NCI-H187 (cell line): ENCODE results near the gene RCVRN.

Source experiments
- DNase-seq, 2 experiments: peaks; one replicate each; lab custom pipeline; 2025; lab: John Stamatoyannopoulos, UW

Gene RCVRN

DNA sequence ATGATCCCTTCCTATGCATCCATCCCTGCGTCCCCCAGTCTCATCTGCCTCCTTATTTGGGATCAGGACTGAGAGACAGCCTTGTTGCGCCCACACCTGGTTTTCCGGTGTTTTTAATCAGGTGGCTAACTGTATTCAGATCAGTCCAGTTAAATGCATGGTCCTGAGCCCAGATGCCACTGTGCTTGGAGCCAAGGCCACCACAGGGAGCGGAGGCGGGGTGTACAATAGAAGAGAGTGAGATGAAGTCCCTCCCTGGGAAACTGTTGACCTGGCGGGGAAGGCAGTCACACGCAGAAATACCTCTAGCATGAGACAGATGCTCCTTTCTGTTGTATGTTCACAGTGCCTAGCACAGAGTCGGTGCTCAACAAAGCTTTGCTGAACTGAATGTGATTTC is 6.3 kb downstream of the RCVRN start:
- no peak for DNase-seq

- no peak for DNase-seq
Measured at GRCh38 chr17:9897372-9897968, 7.6 kb downstream of the RCVRN start.

GRCh38 chr17:9895923-9896322 is 9.1 kb downstream of the RCVRN start:
- DNase-seq: no peak

DNA sequence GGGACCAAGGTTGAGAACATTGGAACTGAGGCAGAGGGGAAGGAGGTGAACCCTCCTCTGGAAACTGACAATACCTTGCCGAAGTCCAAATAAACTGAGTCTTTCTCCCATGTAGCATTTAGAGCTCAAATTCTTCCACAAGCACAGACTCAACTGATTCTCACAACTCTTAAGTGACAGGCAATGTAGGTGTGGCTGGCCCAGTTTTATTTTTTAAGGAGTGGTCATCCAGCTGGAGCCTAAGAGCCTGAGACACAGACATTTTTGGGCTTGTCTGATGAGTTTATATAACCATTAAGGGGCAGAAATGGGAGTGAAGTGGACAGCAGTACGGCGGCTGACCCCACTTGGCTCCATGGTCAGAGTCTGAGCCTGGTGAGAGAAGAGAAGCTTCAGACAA is 10.8 kb downstream of the RCVRN start:
- DNase-seq: no peak

GRCh38 chr17:9893411-9894012 is 11.6 kb downstream of the RCVRN start:
- no peak for DNase-seq

DNA sequence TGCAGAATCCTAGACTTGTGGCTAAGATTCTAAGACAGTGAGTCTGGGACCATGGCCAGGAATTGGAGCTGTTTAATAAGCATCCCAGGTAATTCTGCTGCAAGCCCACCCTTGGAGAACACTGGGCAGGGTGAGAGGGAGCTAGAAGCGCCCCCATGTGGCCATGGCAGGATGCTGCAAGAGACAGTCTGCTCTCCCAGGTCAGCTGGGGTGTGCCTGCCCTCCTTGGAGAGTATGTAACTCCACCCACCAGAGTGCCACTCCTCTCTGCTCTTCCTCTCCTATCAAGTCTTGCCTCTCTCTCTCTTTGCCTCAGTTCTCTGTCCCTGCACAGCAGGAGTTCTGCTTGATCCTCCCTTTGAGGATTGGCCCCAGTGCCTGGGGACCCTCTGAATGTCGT is 14.9 kb downstream of the RCVRN start:
- DNase-seq: no peak

GRCh38 chr17:9887508-9887907 is 17.6 kb downstream of the RCVRN start:
- no peak for DNase-seq

GRCh38 chr17:9886141-9886930 is 18.7 kb downstream of the RCVRN start:
- DNase-seq: no peak

- no peak for DNase-seq
Measured at GRCh38 chr17:9883451-9883850, 21.6 kb downstream of the RCVRN start.

DNA sequence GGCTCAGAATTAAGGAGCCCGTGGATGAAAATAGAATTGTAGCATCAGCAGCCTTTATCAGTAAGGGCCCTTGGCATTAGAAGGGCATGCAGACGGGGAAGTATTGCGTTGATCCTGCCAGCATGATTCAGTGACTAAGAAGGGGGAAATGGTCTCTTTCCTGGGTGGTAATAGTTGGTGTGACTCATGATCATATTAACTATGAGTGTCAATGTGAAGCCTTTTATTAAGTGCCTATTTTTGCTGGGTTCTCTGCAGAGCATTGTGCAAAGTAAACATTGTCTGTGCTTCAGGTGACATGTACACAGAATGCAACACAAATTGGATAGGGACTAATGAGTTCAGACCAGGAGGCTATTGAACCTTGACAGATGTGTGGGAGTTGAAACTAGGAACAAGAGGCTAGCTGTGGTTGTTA is 24.5 kb downstream of the RCVRN start:
- no peak for DNase-seq

- no peak for DNase-seq
Measured at GRCh38 chr17:9878786-9879525, 26.1 kb downstream of the RCVRN start.

- no peak for DNase-seq
Measured at GRCh38 chr17:9878356-9878755, 26.7 kb downstream of the RCVRN start.

DNA sequence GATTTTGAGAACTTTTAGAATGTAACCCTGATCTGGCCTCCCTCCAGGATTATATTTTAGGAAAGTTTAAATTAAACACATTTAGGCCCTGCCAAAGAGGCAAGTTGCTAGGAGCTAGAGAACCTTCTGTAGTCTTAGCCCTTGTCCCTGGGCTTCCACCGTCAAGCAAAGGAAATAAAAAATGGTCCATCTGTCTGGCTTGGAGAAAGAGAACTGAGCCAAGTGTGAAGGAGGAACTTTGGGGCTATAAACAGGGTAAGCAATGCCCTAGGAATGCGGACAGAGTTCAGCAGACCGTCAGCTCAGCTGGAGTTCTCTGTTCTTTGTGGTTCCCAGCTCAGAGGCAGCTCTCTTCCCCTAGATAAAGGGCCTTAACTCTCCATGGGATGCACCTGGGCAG is 29.6 kb downstream of the RCVRN start:
- DNase-seq: no peak

DNA sequence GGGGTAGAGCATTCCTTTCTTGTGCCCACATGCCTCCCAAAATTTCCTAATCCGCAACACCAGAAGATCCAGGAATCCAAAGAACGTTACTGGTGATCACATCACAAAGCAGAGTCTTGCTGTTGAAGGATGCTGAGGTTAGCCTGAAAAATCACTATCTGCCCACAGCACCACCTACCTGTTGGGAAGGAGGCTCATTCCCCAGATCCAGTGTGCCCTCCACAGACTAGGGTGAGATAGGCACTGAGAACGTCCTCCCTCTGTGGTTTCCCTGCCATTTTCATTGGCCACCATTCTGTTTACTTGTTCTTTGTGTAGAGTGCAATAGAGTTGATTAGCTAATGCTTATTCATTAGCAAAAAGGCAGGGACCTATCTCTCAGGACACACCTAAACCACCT is 30.3 kb downstream of the RCVRN start:
- DNase-seq: no peak

GRCh38 chr17:9872852-9873251 is 32.2 kb downstream of the RCVRN start:
- no peak for DNase-seq

GRCh38 chr17:9868552-9868951 is 36.5 kb downstream of the RCVRN start:
- DNase-seq: no peak

- no peak for DNase-seq
Measured at GRCh38 chr17:9865586-9865985, 39.5 kb downstream of the RCVRN start.

GRCh38 chr17:9862949-9863348 is 42.1 kb downstream of the RCVRN start:
- DNase-seq: no peak

GRCh38 chr17:9862220-9862619 is 42.9 kb downstream of the RCVRN start:
- no peak for DNase-seq

GRCh38 chr17:9860851-9861250 is 44.2 kb downstream of the RCVRN start:
- DNase-seq: no peak

DNA sequence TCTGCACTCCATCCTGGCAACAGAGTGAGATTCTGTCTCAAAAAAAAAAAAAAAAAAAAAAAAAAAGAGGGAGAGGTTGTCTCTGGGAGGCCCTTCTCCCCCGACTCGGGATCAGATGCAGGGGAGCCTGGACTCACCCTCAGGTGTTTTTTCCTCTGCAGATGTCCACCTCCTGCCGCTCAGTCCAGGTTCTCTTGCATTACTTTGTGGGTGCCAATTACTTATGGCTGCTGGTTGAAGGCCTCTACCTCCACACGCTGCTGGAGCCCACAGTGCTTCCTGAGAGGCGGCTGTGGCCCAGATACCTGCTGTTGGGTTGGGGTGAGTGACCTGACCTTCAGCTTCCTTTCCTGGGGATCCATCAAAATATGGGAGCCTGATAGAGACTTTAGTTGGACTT is 45.3 kb downstream of the RCVRN start:
- DNase-seq: no peak

DNA sequence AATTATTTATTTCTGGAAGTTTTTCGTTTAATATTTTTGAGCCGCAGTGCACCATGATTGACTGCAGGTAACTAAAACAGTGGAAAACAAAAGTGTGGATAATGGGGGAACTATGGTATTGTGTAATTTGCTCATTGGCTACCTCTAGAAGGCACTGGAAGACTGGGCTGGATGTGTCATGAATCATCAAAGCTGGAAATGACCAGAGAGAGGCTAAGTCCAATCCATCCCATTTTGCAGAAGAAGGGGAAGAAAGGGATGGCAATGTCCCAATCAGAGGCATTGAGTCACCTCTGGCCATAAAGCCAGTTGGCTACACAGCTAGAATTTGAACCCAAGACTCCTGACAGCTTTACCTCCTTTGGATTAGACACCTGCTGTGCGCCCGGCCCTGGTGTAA is 50.0 kb downstream of the RCVRN start:
- DNase-seq: no peak

- DNase-seq: no peak
Measured at GRCh38 chr17:9854255-9854654, 50.8 kb downstream of the RCVRN start.
